ENCODE results near the gene IRF4. TPM values are rescaled to one million over a fixed set of nuclear protein-coding genes. Genes with fewer than 3 reads are reported as not detected.

IRF4 gene
- total and polyA plus RNA-seq, 11 donors: 0.08 to 4.4 (median 0.30) TPM; not detected in 1

DNA sequence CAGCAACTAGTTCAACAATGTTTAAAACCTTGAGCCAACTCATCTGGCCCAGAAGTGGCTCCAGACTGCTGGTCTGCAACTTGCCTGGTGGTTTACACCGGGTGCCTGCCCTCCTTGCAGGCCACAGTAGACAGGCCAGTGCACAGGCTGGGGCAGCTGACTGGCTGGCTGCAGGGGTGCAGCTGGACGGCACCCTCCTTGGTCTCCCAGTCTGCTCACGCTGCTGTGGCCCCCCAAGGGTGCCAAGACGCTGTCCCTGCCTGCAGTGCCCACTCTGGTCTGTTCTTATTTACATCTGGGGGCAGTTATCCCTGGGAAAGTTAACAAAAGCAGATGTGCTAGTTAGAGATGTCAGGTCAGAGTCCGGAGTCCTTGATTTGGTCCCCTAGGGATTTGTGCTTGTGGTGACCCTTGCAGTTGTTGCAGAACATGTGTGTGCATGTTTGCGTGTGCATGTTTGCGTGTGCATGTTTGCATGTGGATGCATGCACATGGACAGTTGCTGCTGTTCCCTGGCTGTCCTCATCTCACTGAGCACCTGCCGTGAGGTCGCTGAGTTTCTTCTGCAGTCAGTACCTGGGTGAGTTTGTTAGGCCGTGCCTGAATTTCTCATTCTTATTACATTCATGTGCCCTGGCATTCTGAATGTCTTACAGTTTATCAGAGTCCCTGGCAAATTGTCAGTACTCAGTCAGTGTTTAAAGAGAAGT lies 48.2 kb upstream of the IRF4 start:
- H3K4me1 ChIP-seq: peaks cover 0 to 48% (median 22%) of the 10 kb centered on the region in 12 donors

GRCh38 chr6:343960-344815 lies 47.4 kb upstream of the IRF4 start:
- H3K9me3 ChIP-seq: no peaks in the 10 kb centered on the region
- H3K27me3 ChIP-seq: no peaks in the 10 kb centered on the region
- H3K36me3 ChIP-seq: peaks cover 0 to 34% (median 17%) of the 10 kb centered on the region in 9 donors
- no peak overlapping the region for H3K4me3 ChIP-seq
- peaks cover 0 to 40% (median 16%) of the 10 kb centered on the region in 12 donors for H3K4me1 ChIP-seq
- no peak overlapping the region for H3K27ac ChIP-seq
- intact Hi-C loops (cut with DNase I): no loop called here
- 71 to 80% (median 73%) methylated on average over 20 of the region's 20 CpGs for WGBS, 4 donors
- ATAC-seq (peak; percentile 38 to 59 (median 57)), DNase-seq (peak in 2 of 5 donors; percentile 54 to 73)
- TF ChIP-seq POLR2A (IDR thresholded peaks at IDR 0.05) (no peak), CTCF (IDR thresholded peaks at IDR 0.05) (no peak)

More for the DNA sequence above, 48.2 kb upstream of the IRF4 start:
- Histone ChIP-seq H3K9me3 (no peaks in the 10 kb centered on the region), H3K36me3 (peaks cover 0 to 26% (median 9%) of the 10 kb centered on the region in 9 donors), H3K4me3 (no peak overlapping the region), H3K27ac (no peak overlapping the region), H3K27me3 (no peaks in the 10 kb centered on the region)
- TF ChIP-seq CTCF (IDR thresholded peaks at IDR 0.05) (no peak), POLR2A (IDR thresholded peaks at IDR 0.05) (no peak)
- DNase-seq: peak in 1 of 5 donors; percentile 20
- ATAC-seq: no peak
- intact Hi-C loops (cut with DNase I): no loop called here
- WGBS, 4 donors: 71 to 80% (median 75%) methylated on average over 10 of the region's 10 CpGs

DNA sequence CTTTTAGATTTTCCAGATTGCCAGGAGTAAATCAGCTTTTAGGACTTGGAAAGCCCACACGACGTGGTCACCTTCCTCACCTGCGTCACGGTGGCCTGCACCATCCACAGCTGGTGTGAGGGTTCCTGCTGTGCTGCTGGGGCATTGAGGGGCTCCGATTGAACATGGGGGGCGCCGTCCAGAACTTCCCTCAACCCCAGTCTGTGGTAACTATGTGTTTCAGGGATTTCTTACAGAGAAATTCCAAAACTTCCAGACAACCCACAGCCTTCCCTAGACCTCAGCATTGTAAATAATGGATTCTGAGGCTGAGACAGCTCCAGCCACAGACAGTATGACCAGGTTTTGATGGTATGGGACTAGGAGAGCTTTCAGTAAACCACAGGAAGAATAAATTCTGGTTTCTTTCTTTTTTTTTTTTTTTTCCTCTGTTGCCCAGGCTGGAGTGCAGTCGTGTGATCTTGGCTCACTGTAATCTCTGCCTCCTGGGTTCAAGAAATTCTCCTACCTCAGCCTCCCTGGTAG lies 46.7 kb upstream of the IRF4 start:
- Histone ChIP-seq H3K9me3 (no peaks in the 10 kb centered on the region), H3K27ac (no peak overlapping the region), H3K4me3 (no peak overlapping the region), H3K27me3 (no peaks in the 10 kb centered on the region), H3K4me1 (peaks cover 0 to 33% (median 16%) of the 10 kb centered on the region in 12 donors), H3K36me3 (peaks cover 0 to 41% (median 24%) of the 10 kb centered on the region in 9 donors)
- intact Hi-C loops (cut with DNase I): no loop called here
- no peak for ATAC-seq
- TF ChIP-seq POLR2A (IDR thresholded peaks at IDR 0.05) (no peak), CTCF (IDR thresholded peaks at IDR 0.05) (no peak)
- WGBS, 4 donors: 72 to 82% (median 78%) methylated on average over 8 of the region's 8 CpGs
- peak in 1 of 5 donors; percentile 17 for DNase-seq
